ENCODE measurements around the gene UGT2B28.
A peak's percentile ranks its signal among the peaks of the same experiment; 100 is the strongest.

The UGT2B28 gene

GRCh38 chr4:69321153-69321729 lies 41.0 kb downstream of the UGT2B28 start:
- ATAC-seq = no peak
- TF ChIP-seq ISL1 (CRISPR knock-in tag; IDR thresholded peaks at IDR 0.05) (no peak), SNAI2 (CRISPR knock-in tag; IDR thresholded peaks at IDR 0.05) (no peak), ZFP3 (CRISPR knock-in tag; IDR thresholded peaks at IDR 0.05) (no peak), ZFP30 (CRISPR knock-in tag; IDR thresholded peaks at IDR 0.05) (no peak), CSRNP3 (CRISPR knock-in tag; IDR thresholded peaks at IDR 0.05) (no peak), ZNF565 (CRISPR knock-in tag; conservative IDR thresholded peaks at IDR 0.05; ENCODE audit: low read depth) (no peak), TOX (CRISPR knock-in tag; IDR thresholded peaks at IDR 0.05; ENCODE audit: borderline replicate concordance) (no peak), ARNTL (CRISPR knock-in tag; IDR thresholded peaks at IDR 0.05; ENCODE audit: borderline replicate concordance, low read depth) (no peak), TCF4 (CRISPR knock-in tag; IDR thresholded peaks at IDR 0.05; ENCODE audit: borderline replicate concordance) (no peak), PPARA (CRISPR knock-in tag; IDR thresholded peaks at IDR 0.05; ENCODE audit: borderline replicate concordance) (no peak), OSR1 (CRISPR knock-in tag; IDR thresholded peaks at IDR 0.05) (no peak), BACH2 (CRISPR knock-in tag; IDR thresholded peaks at IDR 0.05; ENCODE audit: borderline replicate concordance) (no peak)
- TF ChIP-seq, protein P1, sequence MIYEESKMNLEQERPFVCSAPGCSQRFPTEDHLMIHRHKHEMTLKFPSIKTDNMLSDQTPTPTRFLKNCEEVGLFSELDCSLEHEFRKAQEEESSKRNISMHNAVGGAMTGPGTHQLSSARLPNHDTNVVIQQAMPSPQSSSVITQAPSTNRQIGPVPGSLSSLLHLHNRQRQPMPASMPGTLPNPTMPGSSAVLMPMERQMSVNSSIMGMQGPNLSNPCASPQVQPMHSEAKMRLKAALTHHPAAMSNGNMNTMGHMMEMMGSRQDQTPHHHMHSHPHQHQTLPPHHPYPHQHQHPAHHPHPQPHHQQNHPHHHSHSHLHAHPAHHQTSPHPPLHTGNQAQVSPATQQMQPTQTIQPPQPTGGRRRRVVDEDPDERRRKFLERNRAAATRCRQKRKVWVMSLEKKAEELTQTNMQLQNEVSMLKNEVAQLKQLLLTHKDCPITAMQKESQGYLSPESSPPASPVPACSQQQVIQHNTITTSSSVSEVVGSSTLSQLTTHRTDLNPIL (CRISPR knock-in tag; IDR thresholded peaks at IDR 0.05; ENCODE audit: low read depth) = no peak
- TF ChIP-seq, protein P2, sequence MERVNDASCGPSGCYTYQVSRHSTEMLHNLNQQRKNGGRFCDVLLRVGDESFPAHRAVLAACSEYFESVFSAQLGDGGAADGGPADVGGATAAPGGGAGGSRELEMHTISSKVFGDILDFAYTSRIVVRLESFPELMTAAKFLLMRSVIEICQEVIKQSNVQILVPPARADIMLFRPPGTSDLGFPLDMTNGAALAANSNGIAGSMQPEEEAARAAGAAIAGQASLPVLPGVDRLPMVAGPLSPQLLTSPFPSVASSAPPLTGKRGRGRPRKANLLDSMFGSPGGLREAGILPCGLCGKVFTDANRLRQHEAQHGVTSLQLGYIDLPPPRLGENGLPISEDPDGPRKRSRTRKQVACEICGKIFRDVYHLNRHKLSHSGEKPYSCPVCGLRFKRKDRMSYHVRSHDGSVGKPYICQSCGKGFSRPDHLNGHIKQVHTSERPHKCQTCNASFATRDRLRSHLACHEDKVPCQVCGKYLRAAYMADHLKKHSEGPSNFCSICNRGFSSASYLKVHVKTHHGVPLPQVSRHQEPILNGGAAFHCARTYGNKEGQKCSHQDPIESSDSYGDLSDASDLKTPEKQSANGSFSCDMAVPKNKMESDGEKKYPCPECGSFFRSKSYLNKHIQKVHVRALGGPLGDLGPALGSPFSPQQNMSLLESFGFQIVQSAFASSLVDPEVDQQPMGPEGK (CRISPR knock-in tag; IDR thresholded peaks at IDR 0.05; ENCODE audit: borderline replicate concordance) = no peak
- TF ChIP-seq, protein P3, sequence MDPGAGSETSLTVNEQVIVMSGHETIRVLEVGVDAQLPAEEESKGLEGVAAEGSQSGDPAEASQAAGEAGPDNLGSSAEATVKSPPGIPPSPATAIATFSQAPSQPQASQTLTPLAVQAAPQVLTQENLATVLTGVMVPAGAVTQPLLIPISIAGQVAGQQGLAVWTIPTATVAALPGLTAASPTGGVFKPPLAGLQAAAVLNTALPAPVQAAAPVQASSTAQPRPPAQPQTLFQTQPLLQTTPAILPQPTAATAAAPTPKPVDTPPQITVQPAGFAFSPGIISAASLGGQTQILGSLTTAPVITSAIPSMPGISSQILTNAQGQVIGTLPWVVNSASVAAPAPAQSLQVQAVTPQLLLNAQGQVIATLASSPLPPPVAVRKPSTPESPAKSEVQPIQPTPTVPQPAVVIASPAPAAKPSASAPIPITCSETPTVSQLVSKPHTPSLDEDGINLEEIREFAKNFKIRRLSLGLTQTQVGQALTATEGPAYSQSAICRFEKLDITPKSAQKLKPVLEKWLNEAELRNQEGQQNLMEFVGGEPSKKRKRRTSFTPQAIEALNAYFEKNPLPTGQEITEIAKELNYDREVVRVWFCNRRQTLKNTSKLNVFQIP (CRISPR knock-in tag; IDR thresholded peaks at IDR 0.05; ENCODE audit: borderline replicate concordance, low read depth) = no peak

DNA sequence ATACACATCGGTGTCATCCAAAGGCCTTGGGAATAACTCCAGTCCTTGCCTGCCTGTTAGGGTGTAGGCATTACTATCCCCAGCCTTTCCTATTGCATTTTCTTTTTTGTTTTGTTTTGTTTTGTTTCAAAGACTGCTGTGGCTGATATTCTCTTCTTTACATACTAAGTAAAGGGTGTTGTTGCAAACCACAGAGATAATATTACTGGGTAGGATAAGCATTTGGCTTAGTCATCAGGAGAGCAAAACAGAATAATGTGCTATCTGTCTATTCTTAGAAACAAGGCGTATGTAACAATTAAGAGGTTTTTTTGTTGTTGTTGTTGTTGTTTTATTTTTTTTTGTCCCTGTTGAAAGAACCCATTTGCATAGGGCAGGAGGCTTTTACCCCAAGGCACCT lies 41.8 kb downstream of the UGT2B28 start:
- TF ChIP-seq, protein P3 (CRISPR knock-in tag; IDR thresholded peaks at IDR 0.05; ENCODE audit: borderline replicate concordance, low read depth) = no peak
- TF ChIP-seq ZFP30 (CRISPR knock-in tag; IDR thresholded peaks at IDR 0.05) (no peak), OSR1 (CRISPR knock-in tag; IDR thresholded peaks at IDR 0.05) (no peak), TCF4 (CRISPR knock-in tag; IDR thresholded peaks at IDR 0.05; ENCODE audit: borderline replicate concordance) (no peak), SNAI2 (CRISPR knock-in tag; IDR thresholded peaks at IDR 0.05) (no peak), CSRNP3 (CRISPR knock-in tag; IDR thresholded peaks at IDR 0.05) (no peak), ZNF70 (CRISPR knock-in tag; IDR thresholded peaks at IDR 0.05) (no peak), TOX (CRISPR knock-in tag; IDR thresholded peaks at IDR 0.05; ENCODE audit: borderline replicate concordance) (no peak), TSHZ2 (CRISPR knock-in tag; IDR thresholded peaks at IDR 0.05) (no peak), ESRRG (CRISPR knock-in tag; IDR thresholded peaks at IDR 0.05) (no peak), ZNF8 (CRISPR knock-in tag; IDR thresholded peaks at IDR 0.05) (no peak), ARNTL (CRISPR knock-in tag; IDR thresholded peaks at IDR 0.05; ENCODE audit: borderline replicate concordance, low read depth) (no peak), PPARA (CRISPR knock-in tag; IDR thresholded peaks at IDR 0.05; ENCODE audit: borderline replicate concordance) (no peak), RARB (CRISPR knock-in tag; IDR thresholded peaks at IDR 0.05) (no peak), ZC3H10 (CRISPR knock-in tag; IDR thresholded peaks at IDR 0.05) (no peak)
- peak; percentile 37; the same call in 1 of the 3 replicates for ATAC-seq
